Suprapubic skin (tissue), 4 donors: ENCODE results near the gene INKA1. TPM values are rescaled to one million over a fixed set of nuclear protein-coding genes. Genes with fewer than 3 reads are reported as not detected.
A peak's percentile ranks its signal among the peaks of the same experiment; 100 is the strongest.
"Not testable (repeated sequence)": the region's sequence is repeated elsewhere in the genome, so short reads cannot be mapped to it uniquely, and the experiment has no call there.

Experiments used
- DNase-seq, 2 donors: peaks; one replicate each; pipeline ENCODE4 v3.0.0-alpha.2; 2019; ENCODE audit warnings: low spot score in 2 of 2
- H3K27ac ChIP-seq: fragments of 200-600 bp; sonication (generic); one replicate; pipeline ENCODE4 v1.5.1; 2019
- H3K27me3 ChIP-seq: fragments of 200-600 bp; sonication (generic); one replicate; pipeline ENCODE4 v1.5.1; 2019
- H3K36me3 ChIP-seq: fragments of 200-600 bp; sonication (generic); one replicate; pipeline ENCODE4 v1.5.1; 2019
- H3K4me1 ChIP-seq: fragments of 200-600 bp; sonication (generic); one replicate; pipeline ENCODE4 v1.5.1; 2019
- H3K4me3 ChIP-seq: fragments of 200-600 bp; sonication (generic); one replicate; pipeline ENCODE4 v1.5.1; 2019; ENCODE audit warnings: mild to moderate bottlenecking
- H3K9me3 ChIP-seq: fragments of 200-600 bp; sonication (generic); one replicate; pipeline ENCODE4 v1.5.1; 2019
- EP300 ChIP-seq: sonication (generic); formaldehyde crosslinking; IDR thresholded peaks from one replicate; pipeline ENCODE4 v1.6.1; 2017; ENCODE audit warnings: antibody characterized with exemption
- POLR2A ChIP-seq, 2 donors: fragments of 450-650 bp; IDR thresholded peaks; one replicate each; pipeline ENCODE4 v1.6.1; 2017; ENCODE audit warnings: antibody characterized with exemption in 2 of 2, mild to moderate bottlenecking in 2 of 2, moderate library complexity in 2 of 2
- POLR2AphosphoS5 ChIP-seq, 3 donors: sonication (generic); formaldehyde crosslinking; IDR thresholded peaks; one replicate each; pipeline ENCODE4 v1.6.1; 2017; ENCODE audit warnings: antibody characterized with exemption in 3 of 3
- WGBS: methylation state at CpG from one replicate; pipeline ENCODE4 v1.1.5; 2018; 5-methylcytosine and 5-hydroxymethylcytosine counted together
- total RNA-seq, 4 donors: library from RNA; depleted of rRNA; stranded (reverse); fragments of >200 nt; gene quantifications; one replicate each; pipeline ENCODE4 v1.1.0, GENCODE V29; 2016
- TF ChIP-seq, protein P1 (sequence below), 2 donors: fragments of 200-600 bp in 1 of 2; fragments of 450-650 bp in 1 of 2; sonication (generic) in 1 of 2; IDR thresholded peaks; one replicate each; pipeline ENCODE4 v1.5.1; 2016 to 2019; ENCODE audit warnings: antibody characterized with exemption in 2 of 2, mild to moderate bottlenecking in 1 of 2, moderate library complexity in 1 of 2

INKA1 gene
- total RNA-seq, 4 donors from 2014 or later, result 30.9 to 48.1 (median 36.2) TPM

DNA sequence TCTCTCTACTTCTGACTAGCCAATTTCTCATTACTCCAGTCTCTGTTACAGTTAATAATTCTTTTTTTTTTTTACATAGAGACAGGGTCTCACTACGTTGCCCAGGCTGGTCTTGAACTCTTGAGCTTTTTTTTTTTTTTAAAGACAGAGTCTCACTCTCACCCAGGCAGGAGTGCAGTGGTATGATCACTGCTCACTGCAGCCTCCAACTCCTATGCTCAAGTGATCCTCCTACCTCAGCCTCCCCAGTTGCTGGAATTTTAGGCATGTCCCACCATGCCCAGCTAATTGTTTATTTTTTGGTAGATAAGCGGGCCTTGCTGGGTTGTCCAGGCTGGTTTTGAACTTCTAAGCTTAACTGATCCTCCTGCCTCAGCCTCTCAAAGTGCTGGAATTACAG is 30.4 kb upstream of the INKA1 start:
- no peak overlapping the region for H3K27ac ChIP-seq
- 92% methylated on average over 2 of the region's 2 CpGs for WGBS
- TF ChIP-seq, protein P1, sequence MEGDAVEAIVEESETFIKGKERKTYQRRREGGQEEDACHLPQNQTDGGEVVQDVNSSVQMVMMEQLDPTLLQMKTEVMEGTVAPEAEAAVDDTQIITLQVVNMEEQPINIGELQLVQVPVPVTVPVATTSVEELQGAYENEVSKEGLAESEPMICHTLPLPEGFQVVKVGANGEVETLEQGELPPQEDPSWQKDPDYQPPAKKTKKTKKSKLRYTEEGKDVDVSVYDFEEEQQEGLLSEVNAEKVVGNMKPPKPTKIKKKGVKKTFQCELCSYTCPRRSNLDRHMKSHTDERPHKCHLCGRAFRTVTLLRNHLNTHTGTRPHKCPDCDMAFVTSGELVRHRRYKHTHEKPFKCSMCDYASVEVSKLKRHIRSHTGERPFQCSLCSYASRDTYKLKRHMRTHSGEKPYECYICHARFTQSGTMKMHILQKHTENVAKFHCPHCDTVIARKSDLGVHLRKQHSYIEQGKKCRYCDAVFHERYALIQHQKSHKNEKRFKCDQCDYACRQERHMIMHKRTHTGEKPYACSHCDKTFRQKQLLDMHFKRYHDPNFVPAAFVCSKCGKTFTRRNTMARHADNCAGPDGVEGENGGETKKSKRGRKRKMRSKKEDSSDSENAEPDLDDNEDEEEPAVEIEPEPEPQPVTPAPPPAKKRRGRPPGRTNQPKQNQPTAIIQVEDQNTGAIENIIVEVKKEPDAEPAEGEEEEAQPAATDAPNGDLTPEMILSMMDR (IDR thresholded peaks at IDR 0.05), result no peak
- TF ChIP-seq EP300 (no peak), POLR2AphosphoS5 (IDR thresholded peaks at IDR 0.05) (no peak), POLR2A (IDR thresholded peaks at IDR 0.05) (no peak)

DNA sequence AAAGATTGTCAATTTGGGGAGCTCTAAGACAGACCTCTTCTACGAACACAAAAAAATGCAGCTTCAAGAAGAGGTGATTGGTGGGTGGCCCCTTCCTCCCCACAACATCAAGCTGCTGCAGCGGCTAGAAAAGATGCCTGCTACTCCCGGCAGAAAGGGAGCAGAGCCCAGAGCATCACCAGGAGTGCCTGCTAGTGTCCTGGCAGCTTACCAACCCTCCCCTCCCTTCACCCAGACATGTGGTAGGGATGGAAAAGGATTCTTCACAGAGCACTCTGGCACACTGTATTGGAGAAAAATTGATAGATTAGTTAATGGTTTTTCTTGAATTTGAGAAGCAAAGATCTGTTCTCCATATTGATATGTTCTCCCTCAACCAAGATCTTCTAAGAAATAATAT is 27.5 kb upstream of the INKA1 start:
- H3K36me3 ChIP-seq, result peaks cover 15% of the 10 kb centered on the region
- H3K9me3 ChIP-seq, result no peaks in the 10 kb centered on the region
- TF ChIP-seq POLR2A (IDR thresholded peaks at IDR 0.05) (no peak), POLR2AphosphoS5 (IDR thresholded peaks at IDR 0.05) (no peak), EP300 (no peak)
- TF ChIP-seq, protein P1 (IDR thresholded peaks at IDR 0.05), result no peak
- no peaks in the 10 kb centered on the region for H3K27me3 ChIP-seq
- H3K4me1 ChIP-seq, result peaks cover 7% of the 10 kb centered on the region
- WGBS, result 69% methylated on average over 3 of the region's 3 CpGs
- H3K4me3 ChIP-seq, result no peak overlapping the region
- H3K27ac ChIP-seq, result no peak overlapping the region
- DNase-seq, result peak in 1 of 2 donors; percentile 21

More for the DNA sequence above, 30.4 kb upstream of the INKA1 start:
- H3K9me3 ChIP-seq, result no peaks in the 10 kb centered on the region
- peak in 1 of 2 donors; percentile 26 for DNase-seq
- H3K4me3 ChIP-seq, result no peak overlapping the region
- H3K27me3 ChIP-seq, result no peaks in the 10 kb centered on the region
- peaks cover 17% of the 10 kb centered on the region for H3K36me3 ChIP-seq
- peaks cover 3% of the 10 kb centered on the region for H3K4me1 ChIP-seq

DNA sequence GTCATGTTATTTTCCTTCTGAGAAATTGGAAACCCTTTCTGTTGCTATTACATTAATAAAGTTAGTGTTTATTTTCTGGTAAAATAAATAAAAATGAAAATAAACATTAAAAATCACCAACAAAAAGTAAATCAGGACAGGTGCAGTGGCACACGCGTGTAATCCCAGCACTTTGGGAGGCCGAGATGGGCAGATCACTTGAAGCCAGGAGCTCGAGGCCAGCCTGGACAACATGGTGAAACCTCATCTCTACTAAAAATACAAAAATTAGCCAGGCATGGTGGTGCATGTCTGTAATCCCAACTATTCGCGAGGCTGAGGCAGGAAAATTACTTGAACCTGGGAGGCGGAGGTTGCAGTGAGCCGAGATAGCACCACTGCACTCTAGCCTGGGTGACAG is 27.0 kb upstream of the INKA1 start:
- H3K9me3 ChIP-seq, result not testable (repeated sequence)
- H3K4me1 ChIP-seq, result peaks cover 13% of the 10 kb centered on the region

DNA sequence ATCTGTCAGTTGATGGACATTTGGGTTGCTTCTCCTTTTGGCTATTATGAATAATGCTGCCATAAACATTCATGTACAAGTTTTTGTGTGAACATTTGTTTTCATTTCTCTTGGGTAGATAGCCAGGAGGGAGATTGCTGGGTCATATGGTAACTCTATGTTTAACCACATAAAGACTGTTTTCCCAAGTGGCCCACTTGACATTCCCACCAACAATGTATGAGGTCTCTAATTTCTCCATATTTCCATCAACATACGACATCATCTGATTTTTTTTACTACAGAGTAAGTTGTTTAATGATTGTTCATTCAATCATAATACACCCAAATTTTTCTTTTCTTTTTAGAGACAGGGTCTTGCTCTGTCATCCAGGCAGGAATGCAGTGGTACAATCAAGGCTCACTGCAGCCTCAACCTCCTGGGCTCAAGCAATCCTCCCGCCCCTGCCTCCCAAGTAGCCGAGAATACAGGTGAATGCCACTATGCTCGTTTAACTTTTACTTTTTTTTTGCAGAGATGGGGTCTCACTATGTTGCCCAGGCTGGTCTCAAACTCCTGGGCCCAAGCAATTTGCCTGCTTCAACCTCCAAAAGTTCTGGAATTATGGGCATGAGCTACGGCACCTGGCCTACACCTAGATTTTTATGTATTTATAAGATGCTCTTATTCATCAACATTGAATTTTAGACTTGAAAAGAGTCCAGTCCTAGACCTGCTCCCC is 23.5 kb upstream of the INKA1 start:
- Histone ChIP-seq H3K4me3 (no peak overlapping the region), H3K36me3 (peaks cover 28% of the 10 kb centered on the region), H3K9me3 (no peaks in the 10 kb centered on the region), H3K4me1 (peaks cover 35% of the 10 kb centered on the region), H3K27me3 (no peaks in the 10 kb centered on the region), H3K27ac (no peak overlapping the region)
- peak in 1 of 2 donors; percentile 8 for DNase-seq
- WGBS, result 94% methylated on average over 5 of the region's 5 CpGs
- no peak for TF ChIP-seq POLR2A (IDR thresholded peaks at IDR 0.05)
- no peak for TF ChIP-seq EP300
- TF ChIP-seq POLR2AphosphoS5 (IDR thresholded peaks at IDR 0.05), result no peak
- TF ChIP-seq, protein P1 (IDR thresholded peaks at IDR 0.05), result no peak

More for the DNA sequence above, 27.0 kb upstream of the INKA1 start:
- H3K4me3 ChIP-seq, H3K27ac ChIP-seq, H3K27me3 ChIP-seq: not testable (repeated sequence)
- peaks cover 17% of the 10 kb centered on the region for H3K36me3 ChIP-seq
- 93% methylated on average over 8 of the region's 8 CpGs for WGBS
- DNase-seq, result peak in 1 of 2 donors; percentile 31

DNA sequence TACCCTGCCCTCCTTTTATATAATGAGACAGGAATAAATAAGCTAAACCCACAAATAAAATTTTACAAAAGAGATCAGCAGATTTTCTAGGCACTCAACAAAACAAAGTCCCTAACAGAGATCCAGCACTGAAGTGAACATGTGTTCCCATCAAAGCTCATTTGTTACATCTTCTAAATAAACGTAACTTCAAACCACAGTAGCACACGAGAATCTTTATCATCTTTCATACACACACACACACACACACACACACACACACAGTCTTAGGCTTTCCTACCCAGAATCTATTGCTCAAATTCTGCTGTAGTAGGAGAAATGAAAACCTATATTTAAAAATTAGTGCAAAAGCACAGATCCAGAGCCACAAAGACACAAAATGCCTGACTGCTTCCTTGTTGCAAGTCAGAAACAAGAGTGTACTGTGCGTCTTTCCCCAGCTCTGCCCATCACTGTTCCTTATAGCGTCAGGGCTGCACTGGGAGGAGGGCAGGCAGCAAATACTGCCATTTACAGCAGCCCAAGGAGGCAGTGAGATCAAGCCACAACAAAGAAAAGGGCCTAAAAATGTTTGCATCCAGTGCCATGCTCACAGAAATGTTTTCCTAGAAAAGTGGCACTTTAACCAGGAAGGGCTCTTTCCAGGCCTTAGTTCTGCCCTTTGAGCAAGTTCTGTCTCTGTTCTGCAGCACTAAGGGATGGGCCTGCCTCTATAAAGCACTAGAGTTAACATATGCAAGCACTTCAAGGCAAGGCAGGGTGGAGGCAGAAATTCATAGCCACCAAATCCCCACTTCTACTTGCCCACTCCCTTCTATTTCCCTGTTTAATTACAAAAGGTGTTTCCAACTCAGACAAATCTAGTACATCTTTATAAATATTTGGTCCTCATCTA is 22.7 kb upstream of the INKA1 start:
- Histone ChIP-seq H3K36me3 (peaks cover 28% of the 10 kb centered on the region), H3K9me3 (no peaks in the 10 kb centered on the region), H3K27ac (no peak overlapping the region), H3K4me3 (no peak overlapping the region), H3K4me1 (peaks cover 40% of the 10 kb centered on the region), H3K27me3 (no peaks in the 10 kb centered on the region)
- WGBS, result 69% methylated on average over 4 of the region's 4 CpGs
- peak in 1 of 2 donors; percentile 24 for DNase-seq
- TF ChIP-seq POLR2AphosphoS5 (IDR thresholded peaks at IDR 0.05) (no peak), EP300 (no peak), POLR2A (IDR thresholded peaks at IDR 0.05) (no peak)
- TF ChIP-seq, protein P1 (IDR thresholded peaks at IDR 0.05), result no peak

DNA sequence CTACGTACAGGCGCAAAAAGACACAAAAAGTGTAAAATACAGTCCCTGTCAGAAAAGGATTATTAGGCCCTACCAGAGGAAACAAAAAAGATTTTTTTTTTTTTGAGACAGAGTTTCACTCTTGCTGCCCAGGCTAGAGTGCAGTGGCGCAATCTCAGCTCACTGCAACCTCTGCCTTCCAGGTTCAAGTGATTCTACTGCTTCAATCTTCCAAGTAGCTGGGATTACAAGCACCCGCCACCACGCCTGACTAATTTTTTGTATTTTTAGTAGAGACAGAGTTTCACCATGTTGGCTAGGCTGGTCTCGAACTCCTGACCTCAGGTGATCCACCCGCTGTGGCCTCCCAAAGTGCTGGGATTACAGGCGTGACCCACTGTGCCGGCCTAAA is 22.1 kb upstream of the INKA1 start:
- Histone ChIP-seq H3K36me3 (peaks cover 28% of the 10 kb centered on the region), H3K4me1 (peaks cover 41% of the 10 kb centered on the region)
- WGBS, result 90% methylated on average over 9 of the region's 9 CpGs
- DNase-seq, H3K27ac ChIP-seq, H3K9me3 ChIP-seq, H3K27me3 ChIP-seq, H3K4me3 ChIP-seq: not testable (repeated sequence)
